ENCODE measurements around the gene ATRN.

Gene ATRN

GRCh38 chr20:3631534-3631933 is 160.7 kb downstream of the ATRN start:
- no peak for DNase-seq

GRCh38 chr20:3632311-3633004 is 161.6 kb downstream of the ATRN start:
- DNase-seq = no peak

- DNase-seq = no peak
Measured at GRCh38 chr20:3633913-3634478, 163.2 kb downstream of the ATRN start.

GRCh38 chr20:3635346-3635745 is 164.5 kb downstream of the ATRN start:
- no peak for DNase-seq

- no peak for DNase-seq
Measured at GRCh38 chr20:3640259-3640658, 169.4 kb downstream of the ATRN start.

- no peak for DNase-seq
Measured at GRCh38 chr20:3645309-3646066, 174.7 kb downstream of the ATRN start.

GRCh38 chr20:3646067-3646440 is 175.2 kb downstream of the ATRN start:
- no peak for DNase-seq

- no peak for DNase-seq
Measured at GRCh38 chr20:3646651-3647050, 175.8 kb downstream of the ATRN start.

- DNase-seq = no peak
Measured at GRCh38 chr20:3647473-3647872, 176.7 kb downstream of the ATRN start.

GRCh38 chr20:3648951-3649350 is 178.1 kb downstream of the ATRN start:
- DNase-seq = no peak

GRCh38 chr20:3651204-3651962 is 180.6 kb downstream of the ATRN start:
- no peak for DNase-seq

- no peak for DNase-seq
Measured at GRCh38 chr20:3652221-3652620, 181.4 kb downstream of the ATRN start.

- DNase-seq = no peak
Measured at GRCh38 chr20:3652676-3653596, 182.1 kb downstream of the ATRN start.

- DNase-seq = no peak
Measured at GRCh38 chr20:3653921-3654320, 183.1 kb downstream of the ATRN start.

GRCh38 chr20:3654326-3655130 is 183.7 kb downstream of the ATRN start:
- DNase-seq = no peak

GRCh38 chr20:3655131-3655405 is 184.2 kb downstream of the ATRN start:
- no peak for DNase-seq

GRCh38 chr20:3658019-3658715 is 187.3 kb downstream of the ATRN start:
- no peak for DNase-seq

- DNase-seq = no peak
Measured at GRCh38 chr20:3658716-3659491, 188.1 kb downstream of the ATRN start.

- DNase-seq = no peak
Measured at GRCh38 chr20:3659492-3660261, 188.9 kb downstream of the ATRN start.

All from fibroblast of skin of right quadriceps (primary cell).